ENCODE measurements around the gene PELI3. TPM values are rescaled to one million over a fixed set of nuclear protein-coding genes. Genes with fewer than 3 reads are reported as not detected.
"Not testable (repeated sequence)": the region's sequence is repeated elsewhere in the genome, so short reads cannot be mapped to it uniquely, and the experiment has no call there.

The PELI3 gene
- total and polyA plus RNA-seq, 5 donors, result 9.9 to 14.2 (median 12.8) TPM

- H3K4me3 ChIP-seq (ENCODE audit: low read length), result no peak overlapping the region
- no peaks in the 10 kb centered on the region for H3K9me3 ChIP-seq (ENCODE audit: control insufficient read depth, low read length)
- H3K4me1 ChIP-seq (ENCODE audit: control insufficient read depth, insufficient read depth, low read length), result no peaks in the 10 kb centered on the region
- 28% methylated on average over 9 of the region's 9 CpGs for WGBS
- H3K27ac ChIP-seq (ENCODE audit: low read length), result no peak overlapping the region
- intact Hi-C loops (cut with DNase I), result loop anchor here in 2 of 4 donors (2.0 to 10.0 kb wide), 2 partner anchors 21 to 255 kb away; no protein-coding TSS in a partner anchor
- DNase-seq (peak; percentile 72 to 87 (median 86)), ATAC-seq (peak; percentile 72 to 81)
- H3K27me3 ChIP-seq (ENCODE audit: control insufficient read depth, insufficient read depth), result no peaks in the 10 kb centered on the region
Observed at GRCh38 chr11:66429983-66430602, 36.6 kb upstream of the PELI3 start.

GRCh38 chr11:66431287-66431686 lies 35.4 kb upstream of the PELI3 start:
- H3K27ac ChIP-seq (ENCODE audit: low read length); ATAC-seq; DNase-seq; H3K27me3 ChIP-seq (ENCODE audit: control insufficient read depth, insufficient read depth); H3K9me3 ChIP-seq (ENCODE audit: control insufficient read depth, low read length); H3K4me3 ChIP-seq (ENCODE audit: low read length); H3K4me1 ChIP-seq (ENCODE audit: control insufficient read depth, insufficient read depth, low read length): not testable (repeated sequence)
- intact Hi-C loops (cut with DNase I), result loop anchor here in 2 of 4 donors (2.0 to 10.0 kb wide), 2 partner anchors 22 to 254 kb away; no protein-coding TSS in a partner anchor

GRCh38 chr11:66431871-66432329 lies 34.8 kb upstream of the PELI3 start:
- H3K27me3 ChIP-seq (ENCODE audit: control insufficient read depth, insufficient read depth); H3K4me1 ChIP-seq (ENCODE audit: control insufficient read depth, insufficient read depth, low read length); DNase-seq; H3K4me3 ChIP-seq (ENCODE audit: low read length); ATAC-seq; H3K9me3 ChIP-seq (ENCODE audit: control insufficient read depth, low read length); H3K27ac ChIP-seq (ENCODE audit: low read length): not testable (repeated sequence)
- WGBS, result 85% methylated on average over 8 of the region's 8 CpGs
- intact Hi-C loops (cut with DNase I), result loop anchor here in 2 of 4 donors (2.0 to 10.0 kb wide), 2 partner anchors 23 to 253 kb away; no protein-coding TSS in a partner anchor

- no peak overlapping the region for H3K27ac ChIP-seq (ENCODE audit: low read length)
- intact Hi-C loops (cut with DNase I), result loop anchor here in 1 of 4 donors (10.0 kb wide), 1 partner anchor 252 kb away; no protein-coding TSS in a partner anchor
- no peak overlapping the region for H3K4me3 ChIP-seq (ENCODE audit: low read length)
- H3K27me3 ChIP-seq (ENCODE audit: control insufficient read depth, insufficient read depth), result no peaks in the 10 kb centered on the region
- ATAC-seq (no peak), DNase-seq (no peak)
- H3K4me1 ChIP-seq (ENCODE audit: control insufficient read depth, insufficient read depth, low read length), result no peaks in the 10 kb centered on the region
- WGBS, result 88% methylated on average over 7 of the region's 7 CpGs
- no peaks in the 10 kb centered on the region for H3K9me3 ChIP-seq (ENCODE audit: control insufficient read depth, low read length)
Observed at GRCh38 chr11:66432597-66432996, 34.1 kb upstream of the PELI3 start.

- no peaks in the 10 kb centered on the region for H3K9me3 ChIP-seq (ENCODE audit: control insufficient read depth, low read length)
- 8% methylated on average over 12 of the region's 12 CpGs for WGBS
- intact Hi-C loops (cut with DNase I), result loop anchor here in 1 of 4 donors (10.0 kb wide), 1 partner anchor 247 kb away; no protein-coding TSS in a partner anchor
- no peak for ATAC-seq
- no peaks in the 10 kb centered on the region for H3K4me1 ChIP-seq (ENCODE audit: control insufficient read depth, insufficient read depth, low read length)
- H3K27me3 ChIP-seq (ENCODE audit: control insufficient read depth, insufficient read depth), result no peaks in the 10 kb centered on the region
- H3K4me3 ChIP-seq (ENCODE audit: low read length), result peak overlapping the region; percentile 86
- no peak for DNase-seq
- H3K27ac ChIP-seq (ENCODE audit: low read length), result no peak overlapping the region
Observed at GRCh38 chr11:66437979-66438503, 28.7 kb upstream of the PELI3 start.

- DNase-seq (peak; percentile 89 to 97 (median 93)), ATAC-seq (peak; percentile 99)
- no peaks in the 10 kb centered on the region for H3K27me3 ChIP-seq (ENCODE audit: control insufficient read depth, insufficient read depth)
- peak within 1 kb of the TSS; percentile 90 for H3K27ac ChIP-seq (ENCODE audit: low read length)
- intact Hi-C loops (cut with DNase I), result loop anchor here in 1 of 4 donors (10.0 kb wide), 1 partner anchor 246 kb away; no protein-coding TSS in a partner anchor
- H3K9me3 ChIP-seq (ENCODE audit: control insufficient read depth, low read length), result no peaks in the 10 kb centered on the region
- 8% methylated on average over 45 of the region's 45 CpGs for WGBS
- H3K4me1 ChIP-seq (ENCODE audit: control insufficient read depth, insufficient read depth, low read length), result no peaks in the 10 kb centered on the region
- H3K4me3 ChIP-seq (ENCODE audit: low read length), result peak within 1 kb of the TSS; percentile 86
Observed at GRCh38 chr11:66438504-66439466, 27.9 kb upstream of the PELI3 start, which contains the start of gene MRPL11. Gene MRPL11 (minus strand): TSS chr11:66438848. CDS start chr11:66438754, 94 bp downstream.

GRCh38 chr11:66440101-66440939 lies 26.4 kb upstream of the PELI3 start:
- H3K4me3 ChIP-seq (ENCODE audit: low read length); intact Hi-C loops (cut with DNase I); H3K27me3 ChIP-seq (ENCODE audit: control insufficient read depth, insufficient read depth); DNase-seq; H3K27ac ChIP-seq (ENCODE audit: low read length); H3K4me1 ChIP-seq (ENCODE audit: control insufficient read depth, insufficient read depth, low read length); ATAC-seq; H3K9me3 ChIP-seq (ENCODE audit: control insufficient read depth, low read length): not testable (repeated sequence)
- WGBS, result 88% methylated on average over 29 of the region's 29 CpGs

GRCh38 chr11:66440940-66441282 lies 25.8 kb upstream of the PELI3 start:
- H3K27ac ChIP-seq (ENCODE audit: low read length); H3K4me1 ChIP-seq (ENCODE audit: control insufficient read depth, insufficient read depth, low read length); H3K9me3 ChIP-seq (ENCODE audit: control insufficient read depth, low read length); DNase-seq; H3K27me3 ChIP-seq (ENCODE audit: control insufficient read depth, insufficient read depth); intact Hi-C loops (cut with DNase I); H3K4me3 ChIP-seq (ENCODE audit: low read length); ATAC-seq: not testable (repeated sequence)
- WGBS, result 93% methylated on average over 27 of the region's 27 CpGs

- 85% methylated on average over 4 of the region's 4 CpGs for WGBS
- intact Hi-C loops (cut with DNase I), result no loop called here
- no peaks in the 10 kb centered on the region for H3K9me3 ChIP-seq (ENCODE audit: control insufficient read depth, low read length)
- ATAC-seq (no peak), DNase-seq (no peak)
- no peaks in the 10 kb centered on the region for H3K4me1 ChIP-seq (ENCODE audit: control insufficient read depth, insufficient read depth, low read length)
- H3K27me3 ChIP-seq (ENCODE audit: control insufficient read depth, insufficient read depth), result no peaks in the 10 kb centered on the region
- H3K4me3 ChIP-seq (ENCODE audit: low read length), result no peak overlapping the region
- H3K27ac ChIP-seq (ENCODE audit: low read length), result no peak overlapping the region
Observed at GRCh38 chr11:66443602-66444001, 23.1 kb upstream of the PELI3 start.

- intact Hi-C loops (cut with DNase I), result no loop called here
- ATAC-seq (no peak), DNase-seq (no peak)
- Histone ChIP-seq H3K9me3 (ENCODE audit: control insufficient read depth, low read length) (no peaks in the 10 kb centered on the region), H3K4me3 (ENCODE audit: low read length) (no peak overlapping the region), H3K27ac (ENCODE audit: low read length) (no peak overlapping the region), H3K4me1 (ENCODE audit: control insufficient read depth, insufficient read depth, low read length) (no peaks in the 10 kb centered on the region), H3K27me3 (ENCODE audit: control insufficient read depth, insufficient read depth) (no peaks in the 10 kb centered on the region)
Observed at GRCh38 chr11:66447012-66447411, 19.7 kb upstream of the PELI3 start.
